B cell (primary cell): ENCODE measurements around the gene PITPNM1. TPM values are rescaled to one million over a fixed set of nuclear protein-coding genes. Genes with fewer than 3 reads are reported as not detected.

Experiments
- ATAC-seq: fragments of 200-7000 bp; cut with Tn5 transposase; one replicate; pipeline ENCODE4 v1.10.0; 2021; ENCODE audit warnings: low read depth, mild to moderate bottlenecking, moderate number of reproducible peaks, moderate library complexity
- CTCF ChIA-PET: fragments of 350-600 bp; sonication (Branson Sonifier 250); formaldehyde crosslinking; loops from one replicate; lab custom pipeline; 2021; ENCODE audit warnings: antibody characterized with exemption, inconsistent platforms; lab: Charles Lee
- POLR2A ChIA-PET: fragments of 350-600 bp; sonication (Branson Sonifier 250); formaldehyde crosslinking; loops from one replicate; lab custom pipeline; 2021; ENCODE audit warnings: antibody characterized with exemption; lab: Charles Lee
- DNase-seq: peaks from one replicate; pipeline ENCODE4 v3.0.0; 2013
- H2AFZ ChIP-seq: 2 replicates; pipeline ENCODE4 v1.6.1; 2012; ENCODE audit warnings: mild to moderate bottlenecking, low read depth, low read length; ENCODE audit not compliant: insufficient read depth, poor library complexity, severe bottlenecking
- H3K27ac ChIP-seq, 2 donors: 1 replicate in 1 of 2; 2 replicates in 1 of 2; pipeline ENCODE4 v1.5.1; 2012 to 2013; ENCODE audit warnings: low read length in 2 of 2, mild to moderate bottlenecking in 2 of 2, moderate library complexity in 1 of 2
- H3K27me3 ChIP-seq, 4 experiments: fragments of 200-600 bp in 1 of 4; sonication (generic) in 1 of 4; replicated peaks in 1 of 4; 1 replicate in 2 of 4; 2 replicates in 2 of 4; pipeline versions ENCODE4 v1.6.1 to v1.7.0; 2013 to 2016; ENCODE audit warnings: low read length in 3 of 4, mild to moderate bottlenecking in 2 of 4, mixed read lengths in 1 of 4, moderate library complexity in 1 of 4; ENCODE audit not compliant: insufficient read depth in 4 of 4, control insufficient read depth in 3 of 4; ENCODE audit errors: control extremely low read depth in 1 of 4
- H3K36me3 ChIP-seq, 2 experiments: replicated peaks in 1 of 2; 1 replicate in 1 of 2; 2 replicates in 1 of 2; pipeline versions ENCODE4 v1.6.1 to v1.7.1; 2013; ENCODE audit warnings: low read length in 1 of 2; ENCODE audit not compliant: insufficient read depth in 2 of 2, control insufficient read depth in 1 of 2; ENCODE audit errors: control extremely low read depth in 1 of 2, extremely low read depth in 1 of 2
- H3K4me1 ChIP-seq, 2 donors: fragments of 200-600 bp in 1 of 2; sonication (generic) in 1 of 2; 1 replicate in 1 of 2; 2 replicates in 1 of 2; pipeline versions ENCODE4 v1.5.1 to v1.6.1; 2013 to 2017; ENCODE audit warnings: low read length in 2 of 2; ENCODE audit not compliant: control insufficient read depth in 2 of 2, insufficient read depth in 2 of 2
- H3K4me2 ChIP-seq: replicated peaks from 2 replicates; pipeline ENCODE3; 2012; ENCODE audit warnings: mild to moderate bottlenecking, low read depth, low read length; ENCODE audit not compliant: poor library complexity, severe bottlenecking
- H3K4me3 ChIP-seq, 5 experiments: fragments of 200-600 bp in 1 of 5; sonication (generic) in 1 of 5; 1 replicate in 3 of 5; 2 replicates in 2 of 5; pipeline versions ENCODE4 v1.5.1 to v1.7.0; 2011 to 2016; ENCODE audit warnings: low read length in 4 of 5, mild to moderate bottlenecking in 4 of 5, low read depth in 2 of 5, control low read depth in 1 of 5, moderate library complexity in 1 of 5; ENCODE audit not compliant: insufficient read depth in 1 of 5; ENCODE audit errors: control extremely low read depth in 1 of 5, extremely low read depth in 1 of 5
- H3K79me2 ChIP-seq: fragments of 200-600 bp; sonication (generic); one replicate; pipeline ENCODE4 v1.6.0; 2016; ENCODE audit warnings: low read length; ENCODE audit not compliant: control insufficient read depth, insufficient read depth
- H3K9ac ChIP-seq: fragments of 200-600 bp; sonication (generic); 2 replicates; pipeline ENCODE4 v1.6.1; 2017; ENCODE audit warnings: mild to moderate bottlenecking, low read length, moderate library complexity
- H3K9me3 ChIP-seq, 3 donors: one replicate each; pipeline versions ENCODE4 v1.6.1 to v1.7.1; 2013; ENCODE audit warnings: low read length in 2 of 3; ENCODE audit not compliant: control insufficient read depth in 2 of 3, insufficient read depth in 1 of 3; ENCODE audit errors: control extremely low read depth in 1 of 3
- H4K20me1 ChIP-seq: 2 replicates; pipeline ENCODE4 v1.6.0; 2012; ENCODE audit warnings: mild to moderate bottlenecking, low read length; ENCODE audit not compliant: insufficient read depth, control insufficient read depth, poor library complexity, severe bottlenecking
- H3K27ac Mint-ChIP-seq: one replicate; pipeline ENCODE4 v1.8.0; 2021; ENCODE audit warnings: mixed read lengths
- H3K27me3 Mint-ChIP-seq: one replicate; pipeline ENCODE4 v1.8.0; 2021; ENCODE audit warnings: mixed read lengths
- H3K4me1 Mint-ChIP-seq: one replicate; pipeline ENCODE4 v1.8.0; 2021; ENCODE audit warnings: mixed read lengths
- H3K4me3 Mint-ChIP-seq: one replicate; pipeline ENCODE4 v1.8.0; 2021; ENCODE audit warnings: mixed read lengths
- H3K9me3 Mint-ChIP-seq: one replicate; pipeline ENCODE4 v1.8.0; 2022; ENCODE audit warnings: mixed read lengths; ENCODE audit not compliant: insufficient read depth
- CTCF ChIP-seq: fragments of 200-600 bp; IDR thresholded peaks from one replicate; pipeline ENCODE4 v1.8.0; 2022; ENCODE audit warnings: antibody characterized with exemption, mild to moderate bottlenecking
- EZH2 ChIP-seq: IDR thresholded peaks from 2 replicates; pipeline ENCODE4 v1.6.1; 2012; ENCODE audit warnings: borderline replicate concordance, low read depth, mild to moderate bottlenecking, moderate library complexity, low read length; ENCODE audit not compliant: insufficient read depth, poor library complexity, severe bottlenecking
- WGBS: methylation state at CpG from one replicate; pipeline ENCODE4 v1.1.5; 2013; ENCODE audit warnings: missing lambda C conversion rate; ENCODE audit not compliant: insufficient coverage; 5-methylcytosine and 5-hydroxymethylcytosine counted together
- intact Hi-C: fragments of 100-400 bp; cut with micrococcal nuclease; formaldehyde crosslinking; loops from one replicate; pipeline ENCODE4 v1.10.0; 2022
- polyA plus RNA-seq: library from polyadenylated mRNA; depleted of rRNA; stranded (reverse); fragments of >200 nt; gene quantifications from 2 replicates; pipeline ENCODE4 v1.2.3, GENCODE V29; 2012
- total RNA-seq, 2 donors: library from RNA; stranded (reverse); fragments of 120-200 nt in 1 of 2; gene quantifications; 1 replicate in 1 of 2; 2 replicates in 1 of 2; pipeline versions ENCODE4 v1.2.3 to v1.2.4, GENCODE V29; 2013 to 2022

PITPNM1 gene
- total and polyA plus RNA-seq, 2 donors (not counting 1 experiment from before 2014, with no cell fraction given) = 152 to 166 TPM

- no peak for TF ChIP-seq EZH2
- TF ChIP-seq CTCF = no peak
- no peaks in the 10 kb centered on the region for H3K9me3 Mint-ChIP-seq
- Histone ChIP-seq H3K36me3 (no peaks in the 10 kb centered on the region), H2AFZ (no peak overlapping the region), H3K27me3 (no peaks in the 10 kb centered on the region), H3K9me3 (no peaks in the 10 kb centered on the region), H3K79me2 (peaks cover 18% of the 10 kb centered on the region), H3K4me3 (no peak overlapping the region), H3K4me2 (peak overlapping the region; percentile 99), H4K20me1 (no peaks in the 10 kb centered on the region), H3K27ac (peak overlapping the region; percentile 81 to 88), H3K4me1 (peaks cover 76 to 93% of the 10 kb centered on the region in 2 donors), H3K9ac (peak overlapping the region; percentile 52)
- ChIA-PET CTCF (interaction anchor here (6.8 kb wide), 1 partner anchor 14 kb away, joined by 43 read pairs; no protein-coding TSS in a partner anchor), POLR2A (interaction anchor here (0.8 to 9.6 kb wide), 6 partner anchors 9 to 26 kb away, joined by 4 to 110 read pairs (median 10); partner anchors contain the start of genes CABP4, PTPRCAP and TMEM134)
- peak overlapping the region; percentile 96 for H3K27ac Mint-ChIP-seq
- H3K4me1 Mint-ChIP-seq = peaks cover 85% of the 10 kb centered on the region
- intact Hi-C loops = no loop called here
- peak overlapping the region; percentile 87 for H3K4me3 Mint-ChIP-seq
- ATAC-seq (no peak), DNase-seq (no peak)
- WGBS = 100% methylated on average over 1 of the region's 5 CpGs
- no peaks in the 10 kb centered on the region for H3K27me3 Mint-ChIP-seq
Observed at GRCh38 chr11:67445515-67445914, 59.6 kb downstream of the PITPNM1 start.
